ENCODE results near the gene ADAMTS12. TPM values are rescaled to one million over a fixed set of nuclear protein-coding genes. Genes with fewer than 3 reads are reported as not detected.
A peak's percentile ranks its signal among the peaks of the same experiment; 100 is the strongest.

The ADAMTS12 gene
- polyA plus RNA-seq, 1 of the 3 experiments (the other 2 are of a cell fraction) = 2.5 TPM

DNA sequence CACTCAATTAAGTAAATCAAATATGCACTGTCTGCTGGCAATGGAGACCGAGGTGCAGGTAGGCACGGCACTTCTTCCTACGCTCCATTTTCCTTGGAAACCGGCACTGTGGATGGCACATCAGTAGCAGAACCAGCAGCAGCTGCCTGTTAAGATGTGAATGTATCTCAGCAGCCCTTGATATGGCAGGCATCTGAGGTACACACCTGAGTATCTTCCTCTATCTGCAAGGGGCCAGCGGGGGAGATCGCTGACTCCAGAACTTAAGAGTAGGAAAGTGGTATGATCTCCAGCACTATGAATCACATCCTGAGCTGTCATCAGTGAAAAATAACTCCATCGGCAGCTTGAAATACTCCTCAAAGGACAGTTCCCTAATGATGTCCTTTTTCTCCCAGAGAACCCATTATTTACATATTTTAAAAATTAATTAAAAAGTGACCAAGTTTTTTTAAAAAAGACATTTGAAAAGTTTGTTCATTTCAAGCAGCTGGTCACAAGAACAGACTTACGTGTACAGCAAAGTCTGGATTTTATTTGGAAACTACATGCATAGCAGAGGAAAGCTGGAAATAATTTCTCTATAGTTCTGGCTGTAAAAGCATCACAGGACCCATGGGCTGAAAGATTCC is 97.1 kb downstream of the ADAMTS12 start:
- POLR2A ChIA-PET = no interaction called here
- no peaks in the 10 kb centered on the region for H3K79me2 ChIP-seq (ENCODE audit: insufficient read depth)
- H3K9ac ChIP-seq = no peak overlapping the region; the same call in 1 of the 2 replicates
- no peak overlapping the region for H3K4me3 ChIP-seq (ENCODE audit: low read depth in 2 of 2, low read length in 1 of 2)
- no peaks in the 10 kb centered on the region for H3K36me3 ChIP-seq (replicated peaks in 1 of 2; ENCODE audit: control insufficient read depth in 1 of 2, insufficient read depth in 2 of 2, low read length in 1 of 2)
- CTCF ChIA-PET = interaction anchor here (0.8 kb wide), 1 partner anchor 141 kb away, joined by 3 read pairs; the partner anchor contains the start of gene RXFP3
- H3K9me3 ChIP-seq = no peaks in the 10 kb centered on the region
- no peaks in the 10 kb centered on the region for H3F3A ChIP-seq (replicated peaks; ENCODE audit: insufficient read depth)
- no peak overlapping the region; the same call in 1 of the 2 replicates for H2AFZ ChIP-seq (ENCODE audit: low read depth)
- no peaks in the 10 kb centered on the region for H4K20me1 ChIP-seq (ENCODE audit: insufficient read depth)
- no peaks in the 10 kb centered on the region for H3K9me2 ChIP-seq
- H3K27ac ChIP-seq (ENCODE audit: low read depth in 2 of 2, low read length in 1 of 2) = peak overlapping the region in 1 of 2 experiments; percentile 56; a peak in 1 of 4 replicates
- peaks cover 3 to 4% of the 10 kb centered on the region in 2 experiments; a peak in 2 of 4 replicates for H3K4me1 ChIP-seq (ENCODE audit: control insufficient read depth in 1 of 2, insufficient read depth in 2 of 2, low read depth in 1 of 2, low read length in 1 of 2)
- TF ChIP-seq FOXJ3 (CRISPR knock-in tag; IDR thresholded peaks at IDR 0.05) (no peak), MEF2A (IDR thresholded peaks at IDR 0.05; ENCODE audit: borderline replicate concordance, low read depth) (no peak), TCF12 (IDR thresholded peaks at IDR 0.05) (0 out of 2 replicates have a peak, but pooled peaks have one; percentile 13), GABPA (IDR thresholded peaks at IDR 0.05; ENCODE audit: low read depth) (no peak), RCOR1 (IDR thresholded peaks at IDR 0.05; ENCODE audit: low read length) (no peak), JUND (IDR thresholded peaks at IDR 0.05) (peak; percentile 44; the same call in 1 of the 2 replicates), FOSL2 (IDR thresholded peaks at IDR 0.05; ENCODE audit: borderline replicate concordance, low read depth) (peak; percentile 39; the same call in 1 of the 2 replicates)
- TF ChIP-seq, protein P1, sequence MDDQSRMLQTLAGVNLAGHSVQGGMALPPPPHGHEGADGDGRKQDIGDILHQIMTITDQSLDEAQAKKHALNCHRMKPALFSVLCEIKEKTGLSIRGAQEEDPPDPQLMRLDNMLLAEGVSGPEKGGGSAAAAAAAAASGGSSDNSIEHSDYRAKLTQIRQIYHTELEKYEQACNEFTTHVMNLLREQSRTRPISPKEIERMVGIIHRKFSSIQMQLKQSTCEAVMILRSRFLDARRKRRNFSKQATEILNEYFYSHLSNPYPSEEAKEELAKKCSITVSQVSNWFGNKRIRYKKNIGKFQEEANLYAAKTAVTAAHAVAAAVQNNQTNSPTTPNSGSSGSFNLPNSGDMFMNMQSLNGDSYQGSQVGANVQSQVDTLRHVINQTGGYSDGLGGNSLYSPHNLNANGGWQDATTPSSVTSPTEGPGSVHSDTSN (IDR thresholded peaks at IDR 0.05) = peak; percentile 76
- H3K27me3 ChIP-seq (ENCODE audit: insufficient read depth) = no peaks in the 10 kb centered on the region
- DNase-seq = no peak
- 37% methylated on average over 8 of the region's 8 CpGs for WGBS (ENCODE audit: low lambda C conversion rate)
- no peak overlapping the region for H3K4me2 ChIP-seq

DNA sequence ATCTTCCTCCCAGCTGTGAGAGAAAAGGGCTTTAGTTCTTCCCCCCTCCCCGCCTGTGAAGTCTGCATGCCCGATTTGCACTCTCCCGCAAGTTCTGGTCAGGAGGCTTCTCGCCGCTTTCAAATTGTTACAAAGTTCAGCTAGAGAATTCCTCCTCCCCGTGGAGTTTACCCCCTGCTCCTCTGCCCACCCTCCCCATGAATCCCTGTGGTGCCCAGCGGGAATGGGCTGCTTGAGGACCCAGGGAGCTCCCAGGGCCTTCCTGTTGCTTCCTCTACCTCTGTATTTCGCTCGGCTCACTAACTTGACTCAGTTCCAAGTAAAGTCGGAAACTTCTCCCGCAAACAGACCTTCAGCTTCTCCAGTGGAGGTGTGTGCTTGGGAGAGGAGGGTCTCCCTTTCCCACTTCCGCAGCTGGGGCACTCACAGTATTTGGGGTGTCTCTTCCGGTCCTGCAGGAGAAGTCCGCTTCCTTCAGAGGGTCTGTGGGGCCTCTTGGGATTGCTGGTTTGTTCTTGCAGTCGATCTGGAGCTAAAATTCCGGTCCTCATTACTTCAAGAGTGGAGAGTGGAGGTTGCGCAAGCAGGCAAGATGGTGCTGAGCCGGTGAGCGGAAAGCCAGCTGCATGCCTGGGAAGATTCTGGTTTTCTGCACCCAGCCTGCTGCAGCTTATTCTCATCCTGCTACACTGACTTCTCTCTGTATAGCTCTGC is 97.8 kb downstream of the ADAMTS12 start:
- ChIA-PET POLR2A (no interaction called here), CTCF (no interaction called here)
- Histone ChIP-seq H3K27ac (ENCODE audit: low read depth in 2 of 2, low read length in 1 of 2) (peak overlapping the region in 1 of 2 experiments; percentile 56; a peak in 1 of 4 replicates), H3K4me2 (no peak overlapping the region), H4K20me1 (ENCODE audit: insufficient read depth) (no peaks in the 10 kb centered on the region), H3K4me1 (ENCODE audit: control insufficient read depth in 1 of 2, insufficient read depth in 2 of 2, low read depth in 1 of 2, low read length in 1 of 2) (peaks cover 3 to 4% of the 10 kb centered on the region in 2 experiments; a peak in 2 of 4 replicates), H3K36me3 (replicated peaks in 1 of 2; ENCODE audit: control insufficient read depth in 1 of 2, insufficient read depth in 2 of 2, low read length in 1 of 2) (no peaks in the 10 kb centered on the region), H3K9ac (no peak overlapping the region), H3K79me2 (ENCODE audit: insufficient read depth) (no peaks in the 10 kb centered on the region), H3K9me2 (no peaks in the 10 kb centered on the region), H3K9me3 (no peaks in the 10 kb centered on the region), H3F3A (replicated peaks; ENCODE audit: insufficient read depth) (no peaks in the 10 kb centered on the region), H3K4me3 (ENCODE audit: low read depth in 2 of 2, low read length in 1 of 2) (no peak overlapping the region), H2AFZ (ENCODE audit: low read depth) (no peak overlapping the region), H3K27me3 (ENCODE audit: insufficient read depth) (no peaks in the 10 kb centered on the region)
- no peak for TF ChIP-seq SMC3 (IDR thresholded peaks at IDR 0.05; ENCODE audit: low read depth, low read length)
- TF ChIP-seq, protein P2, sequence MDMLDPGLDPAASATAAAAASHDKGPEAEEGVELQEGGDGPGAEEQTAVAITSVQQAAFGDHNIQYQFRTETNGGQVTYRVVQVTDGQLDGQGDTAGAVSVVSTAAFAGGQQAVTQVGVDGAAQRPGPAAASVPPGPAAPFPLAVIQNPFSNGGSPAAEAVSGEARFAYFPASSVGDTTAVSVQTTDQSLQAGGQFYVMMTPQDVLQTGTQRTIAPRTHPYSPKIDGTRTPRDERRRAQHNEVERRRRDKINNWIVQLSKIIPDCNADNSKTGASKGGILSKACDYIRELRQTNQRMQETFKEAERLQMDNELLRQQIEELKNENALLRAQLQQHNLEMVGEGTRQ (IDR thresholded peaks at IDR 0.05; ENCODE audit: borderline replicate concordance, low read depth, low read length) = no peak
- no peak for TF ChIP-seq NFIC (IDR thresholded peaks at IDR 0.05; ENCODE audit: borderline replicate concordance)
- TF ChIP-seq TEAD4 (IDR thresholded peaks at IDR 0.05; ENCODE audit: borderline replicate concordance, insufficient read depth) = no peak
- TF ChIP-seq RCOR1 (IDR thresholded peaks at IDR 0.05; ENCODE audit: low read length) = no peak
- TF ChIP-seq RFX5 (IDR thresholded peaks at IDR 0.05; ENCODE audit: low read length) = no peak
- no peak for TF ChIP-seq JUND (IDR thresholded peaks at IDR 0.05)
- TF ChIP-seq, protein P3, sequence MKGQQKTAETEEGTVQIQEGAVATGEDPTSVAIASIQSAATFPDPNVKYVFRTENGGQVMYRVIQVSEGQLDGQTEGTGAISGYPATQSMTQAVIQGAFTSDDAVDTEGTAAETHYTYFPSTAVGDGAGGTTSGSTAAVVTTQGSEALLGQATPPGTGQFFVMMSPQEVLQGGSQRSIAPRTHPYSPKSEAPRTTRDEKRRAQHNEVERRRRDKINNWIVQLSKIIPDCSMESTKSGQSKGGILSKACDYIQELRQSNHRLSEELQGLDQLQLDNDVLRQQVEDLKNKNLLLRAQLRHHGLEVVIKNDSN (IDR thresholded peaks at IDR 0.05; ENCODE audit: borderline replicate concordance, low read depth) = no peak
- TF ChIP-seq, protein P4, sequence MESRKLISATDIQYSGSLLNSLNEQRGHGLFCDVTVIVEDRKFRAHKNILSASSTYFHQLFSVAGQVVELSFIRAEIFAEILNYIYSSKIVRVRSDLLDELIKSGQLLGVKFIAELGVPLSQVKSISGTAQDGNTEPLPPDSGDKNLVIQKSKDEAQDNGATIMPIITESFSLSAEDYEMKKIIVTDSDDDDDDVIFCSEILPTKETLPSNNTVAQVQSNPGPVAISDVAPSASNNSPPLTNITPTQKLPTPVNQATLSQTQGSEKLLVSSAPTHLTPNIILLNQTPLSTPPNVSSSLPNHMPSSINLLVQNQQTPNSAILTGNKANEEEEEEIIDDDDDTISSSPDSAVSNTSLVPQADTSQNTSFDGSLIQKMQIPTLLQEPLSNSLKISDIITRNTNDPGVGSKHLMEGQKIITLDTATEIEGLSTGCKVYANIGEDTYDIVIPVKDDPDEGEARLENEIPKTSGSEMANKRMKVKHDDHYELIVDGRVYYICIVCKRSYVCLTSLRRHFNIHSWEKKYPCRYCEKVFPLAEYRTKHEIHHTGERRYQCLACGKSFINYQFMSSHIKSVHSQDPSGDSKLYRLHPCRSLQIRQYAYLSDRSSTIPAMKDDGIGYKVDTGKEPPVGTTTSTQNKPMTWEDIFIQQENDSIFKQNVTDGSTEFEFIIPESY (IDR thresholded peaks at IDR 0.05; ENCODE audit: borderline replicate concordance, low read depth) = no peak
- no peak for TF ChIP-seq GATA2 (CRISPR knock-in tag; IDR thresholded peaks at IDR 0.05)
- no peak for TF ChIP-seq CHD2 (IDR thresholded peaks at IDR 0.05; ENCODE audit: low read length, partially characterized antibody)
- no peak for TF ChIP-seq RAD21 (IDR thresholded peaks at IDR 0.05; ENCODE audit: low read length)
- TF ChIP-seq EP300 (IDR thresholded peaks at IDR 0.05; ENCODE audit: borderline replicate concordance in 1 of 2, low read depth in 1 of 2, low read length in 1 of 2) = no peak
- no peak for TF ChIP-seq ELF1 (IDR thresholded peaks at IDR 0.05)
- no peak for TF ChIP-seq GABPA (IDR thresholded peaks at IDR 0.05; ENCODE audit: low read depth)
- TF ChIP-seq FOXJ3 (CRISPR knock-in tag; IDR thresholded peaks at IDR 0.05) = no peak
- DNase-seq = no peak
- 63% methylated on average over 19 of the region's 19 CpGs for WGBS (ENCODE audit: low lambda C conversion rate)

Measured in SK-N-SH (cell line).